ENCODE measurements around the gene GABRB2.

Gene GABRB2

GRCh38 chr5:161399996-161400562, 146.4 kb downstream of the GABRB2 start:
- no peak overlapping the region for H3K9ac ChIP-seq (ENCODE audit: low read length in 5 of 5)

GRCh38 chr5:161397448-161397847, 149.1 kb downstream of the GABRB2 start:
- Histone ChIP-seq H3K27ac (ENCODE audit: low read depth, low read length) (no peak overlapping the region), H3K4me1 (ENCODE audit: control insufficient read depth in 5 of 5, insufficient read depth in 5 of 5, low read length in 5 of 5) (no peaks in the 10 kb centered on the region)

More at GRCh38 chr5:161399996-161400562, 146.4 kb downstream of the GABRB2 start:
- Histone ChIP-seq H3K27me3 (ENCODE audit: control insufficient read depth in 5 of 5, insufficient read depth in 4 of 5, low read length in 5 of 5) (no peaks in the 10 kb centered on the region), H3K9me3 (ENCODE audit: control insufficient read depth in 5 of 5, low read length in 5 of 5) (no peaks in the 10 kb centered on the region), H3K36me3 (ENCODE audit: control insufficient read depth in 5 of 5, insufficient read depth in 5 of 5, low read length in 5 of 5) (no peaks in the 10 kb centered on the region), H3K4me3 (ENCODE audit: low read depth in 1 of 5, low read length in 5 of 5) (no peak overlapping the region), H3K27ac (ENCODE audit: low read depth, low read length) (no peak overlapping the region), H3K4me1 (ENCODE audit: control insufficient read depth in 5 of 5, insufficient read depth in 5 of 5, low read length in 5 of 5) (peaks cover 0 to 7% (median 0%) of the 10 kb centered on the region in 5 donors)

GRCh38 chr5:161396171-161396570, 150.4 kb downstream of the GABRB2 start:
- no peak overlapping the region for H3K4me3 ChIP-seq (ENCODE audit: low read depth in 1 of 5, low read length in 5 of 5)
- H3K9ac ChIP-seq (ENCODE audit: low read length in 5 of 5), result no peak overlapping the region
- H3K9me3 ChIP-seq (ENCODE audit: control insufficient read depth in 5 of 5, low read length in 5 of 5), result peaks cover 0 to 2% (median 0%) of the 10 kb centered on the region in 5 donors
- no peak overlapping the region for H3K27ac ChIP-seq (ENCODE audit: low read depth, low read length)
- no peaks in the 10 kb centered on the region for H3K27me3 ChIP-seq (ENCODE audit: control insufficient read depth in 5 of 5, insufficient read depth in 4 of 5, low read length in 5 of 5)
- no peaks in the 10 kb centered on the region for H3K4me1 ChIP-seq (ENCODE audit: control insufficient read depth in 5 of 5, insufficient read depth in 5 of 5, low read length in 5 of 5)
- H3K36me3 ChIP-seq (ENCODE audit: control insufficient read depth in 5 of 5, insufficient read depth in 5 of 5, low read length in 5 of 5), result no peaks in the 10 kb centered on the region

More at GRCh38 chr5:161397448-161397847, 149.1 kb downstream of the GABRB2 start:
- Histone ChIP-seq H3K36me3 (ENCODE audit: control insufficient read depth in 5 of 5, insufficient read depth in 5 of 5, low read length in 5 of 5) (no peaks in the 10 kb centered on the region), H3K9me3 (ENCODE audit: control insufficient read depth in 5 of 5, low read length in 5 of 5) (peaks cover 0 to 2% (median 0%) of the 10 kb centered on the region in 5 donors), H3K27me3 (ENCODE audit: control insufficient read depth in 5 of 5, insufficient read depth in 4 of 5, low read length in 5 of 5) (no peaks in the 10 kb centered on the region), H3K9ac (ENCODE audit: low read length in 5 of 5) (no peak overlapping the region), H3K4me3 (ENCODE audit: low read depth in 1 of 5, low read length in 5 of 5) (no peak overlapping the region)

DNA sequence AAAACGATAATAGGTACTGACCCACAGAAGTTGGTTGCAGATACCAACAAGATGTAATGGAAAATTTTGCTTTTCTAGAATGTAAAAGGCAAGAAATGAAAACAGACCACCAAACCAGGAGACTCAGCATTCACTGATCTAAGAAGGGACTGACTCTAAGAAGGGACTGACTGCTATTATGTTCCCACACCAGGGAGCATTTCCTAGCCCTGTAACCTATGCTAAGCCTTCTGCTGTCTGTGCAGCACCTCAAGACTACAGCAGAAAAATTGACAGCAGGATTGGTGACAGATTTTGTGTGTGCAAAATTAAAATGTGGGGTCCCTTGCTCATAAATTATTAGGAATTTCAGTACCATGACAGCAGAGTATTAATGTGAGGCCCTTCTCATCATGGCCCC, 154.8 kb downstream of the GABRB2 start:
- H3K9me3 ChIP-seq (ENCODE audit: control insufficient read depth in 5 of 5, low read length in 5 of 5), result peaks cover 0 to 2% (median 0%) of the 10 kb centered on the region in 5 donors
- H3K27me3 ChIP-seq (ENCODE audit: control insufficient read depth in 5 of 5, insufficient read depth in 4 of 5, low read length in 5 of 5), result no peaks in the 10 kb centered on the region
- no peak overlapping the region for H3K27ac ChIP-seq (ENCODE audit: low read depth, low read length)
- H3K36me3 ChIP-seq (ENCODE audit: control insufficient read depth in 5 of 5, insufficient read depth in 5 of 5, low read length in 5 of 5), result no peaks in the 10 kb centered on the region
- H3K4me1 ChIP-seq (ENCODE audit: control insufficient read depth in 5 of 5, insufficient read depth in 5 of 5, low read length in 5 of 5), result no peaks in the 10 kb centered on the region
- no peak overlapping the region for H3K9ac ChIP-seq (ENCODE audit: low read length in 5 of 5)
- H3K4me3 ChIP-seq (ENCODE audit: low read depth in 1 of 5, low read length in 5 of 5), result no peak overlapping the region

DNA sequence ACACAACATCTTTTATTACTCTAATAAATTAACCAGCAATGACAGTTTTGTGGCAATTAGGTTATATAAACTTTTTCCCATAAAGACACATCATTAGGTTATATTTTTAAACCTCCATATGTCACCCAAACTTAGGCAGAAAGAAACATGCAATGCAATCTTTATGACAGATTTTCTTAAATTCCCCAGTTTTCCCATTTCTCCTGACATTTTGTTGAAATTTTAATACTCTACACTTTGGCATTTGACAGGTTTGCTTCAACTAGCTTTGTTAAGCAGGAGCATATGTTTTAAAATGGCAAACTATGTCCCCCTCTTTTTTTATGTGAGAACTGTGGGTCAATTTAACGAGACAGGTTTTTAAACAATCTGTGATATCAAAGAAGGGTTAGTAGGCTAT, 155.5 kb downstream of the GABRB2 start:
- Histone ChIP-seq H3K27me3 (ENCODE audit: control insufficient read depth in 5 of 5, insufficient read depth in 4 of 5, low read length in 5 of 5) (no peaks in the 10 kb centered on the region), H3K4me1 (ENCODE audit: control insufficient read depth in 5 of 5, insufficient read depth in 5 of 5, low read length in 5 of 5) (no peaks in the 10 kb centered on the region), H3K27ac (ENCODE audit: low read depth, low read length) (no peak overlapping the region), H3K9ac (ENCODE audit: low read length in 5 of 5) (no peak overlapping the region), H3K9me3 (ENCODE audit: control insufficient read depth in 5 of 5, low read length in 5 of 5) (peaks cover 0 to 2% (median 0%) of the 10 kb centered on the region in 5 donors), H3K36me3 (ENCODE audit: control insufficient read depth in 5 of 5, insufficient read depth in 5 of 5, low read length in 5 of 5) (no peaks in the 10 kb centered on the region), H3K4me3 (ENCODE audit: low read depth in 1 of 5, low read length in 5 of 5) (no peak overlapping the region)

GRCh38 chr5:161387121-161387520, 159.4 kb downstream of the GABRB2 start:
- H3K27ac ChIP-seq (ENCODE audit: low read depth, low read length), result no peak overlapping the region
- H3K9ac ChIP-seq (ENCODE audit: low read length in 5 of 5), result no peak overlapping the region
- no peaks in the 10 kb centered on the region for H3K36me3 ChIP-seq (ENCODE audit: control insufficient read depth in 5 of 5, insufficient read depth in 5 of 5, low read length in 5 of 5)
- no peak overlapping the region for H3K4me3 ChIP-seq (ENCODE audit: low read depth in 1 of 5, low read length in 5 of 5)
- H3K4me1 ChIP-seq (ENCODE audit: control insufficient read depth in 5 of 5, insufficient read depth in 5 of 5, low read length in 5 of 5), result no peaks in the 10 kb centered on the region
- H3K9me3 ChIP-seq (ENCODE audit: control insufficient read depth in 5 of 5, low read length in 5 of 5), result no peaks in the 10 kb centered on the region
- H3K27me3 ChIP-seq (ENCODE audit: control insufficient read depth in 5 of 5, insufficient read depth in 4 of 5, low read length in 5 of 5), result no peaks in the 10 kb centered on the region

DNA sequence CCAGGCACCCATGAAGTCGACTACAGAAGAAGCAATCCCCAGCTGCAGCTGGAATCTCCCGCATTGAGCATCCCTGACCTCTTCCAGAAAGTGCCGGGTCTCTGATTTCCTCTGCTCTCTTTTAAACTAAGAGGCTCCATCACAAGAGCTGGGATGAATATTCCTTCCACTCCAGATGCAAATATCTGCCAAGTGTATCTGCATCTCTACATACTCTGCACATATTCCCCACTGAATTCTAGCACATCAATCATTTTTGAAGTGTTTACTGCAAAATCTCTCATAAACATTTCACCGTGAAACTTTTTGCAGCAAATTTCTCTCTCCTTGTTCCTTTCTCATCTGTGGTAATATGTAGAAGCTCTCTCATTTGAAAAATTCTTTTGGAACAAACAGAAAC, 161.5 kb downstream of the GABRB2 start:
- no peaks in the 10 kb centered on the region for H3K36me3 ChIP-seq (ENCODE audit: control insufficient read depth in 5 of 5, insufficient read depth in 5 of 5, low read length in 5 of 5)
- H3K4me1 ChIP-seq (ENCODE audit: control insufficient read depth in 5 of 5, insufficient read depth in 5 of 5, low read length in 5 of 5), result no peaks in the 10 kb centered on the region
- no peak overlapping the region for H3K9ac ChIP-seq (ENCODE audit: low read length in 5 of 5)
- H3K4me3 ChIP-seq (ENCODE audit: low read depth in 1 of 5, low read length in 5 of 5), result no peak overlapping the region
- H3K27ac ChIP-seq (ENCODE audit: low read depth, low read length), result no peak overlapping the region
- H3K9me3 ChIP-seq (ENCODE audit: control insufficient read depth in 5 of 5, low read length in 5 of 5), result no peaks in the 10 kb centered on the region
- H3K27me3 ChIP-seq (ENCODE audit: control insufficient read depth in 5 of 5, insufficient read depth in 4 of 5, low read length in 5 of 5), result no peaks in the 10 kb centered on the region

DNA sequence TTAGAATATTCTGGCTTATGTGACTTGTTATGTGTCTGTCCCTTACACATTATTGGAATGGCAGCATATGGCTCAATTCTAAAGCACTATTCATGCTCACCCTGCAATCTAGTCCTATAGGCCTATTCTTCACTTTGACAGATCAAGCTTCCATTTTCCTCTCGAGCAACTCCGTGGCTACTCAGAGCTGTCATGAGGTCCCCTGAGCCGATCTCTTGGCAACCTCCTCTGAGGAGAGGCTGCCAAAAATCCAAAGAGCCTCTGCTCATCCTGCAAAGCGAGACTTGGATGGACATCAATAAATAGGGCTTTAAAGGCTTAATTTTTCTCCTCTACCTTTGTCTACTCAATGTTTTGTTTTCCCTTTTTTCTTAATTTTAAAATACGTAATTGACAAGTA, 163.8 kb downstream of the GABRB2 start:
- Histone ChIP-seq H3K4me3 (ENCODE audit: low read depth in 1 of 5, low read length in 5 of 5) (no peak overlapping the region), H3K4me1 (ENCODE audit: control insufficient read depth in 5 of 5, insufficient read depth in 5 of 5, low read length in 5 of 5) (no peaks in the 10 kb centered on the region), H3K36me3 (ENCODE audit: control insufficient read depth in 5 of 5, insufficient read depth in 5 of 5, low read length in 5 of 5) (no peaks in the 10 kb centered on the region), H3K27ac (ENCODE audit: low read depth, low read length) (no peak overlapping the region), H3K9me3 (ENCODE audit: control insufficient read depth in 5 of 5, low read length in 5 of 5) (no peaks in the 10 kb centered on the region), H3K27me3 (ENCODE audit: control insufficient read depth in 5 of 5, insufficient read depth in 4 of 5, low read length in 5 of 5) (no peaks in the 10 kb centered on the region), H3K9ac (ENCODE audit: low read length in 5 of 5) (no peak overlapping the region)

GRCh38 chr5:161380486-161380885, 166.0 kb downstream of the GABRB2 start:
- no peaks in the 10 kb centered on the region for H3K27me3 ChIP-seq (ENCODE audit: control insufficient read depth in 5 of 5, insufficient read depth in 4 of 5, low read length in 5 of 5)
- no peaks in the 10 kb centered on the region for H3K9me3 ChIP-seq (ENCODE audit: control insufficient read depth in 5 of 5, low read length in 5 of 5)
- no peak overlapping the region for H3K9ac ChIP-seq (ENCODE audit: low read length in 5 of 5)
- H3K4me1 ChIP-seq (ENCODE audit: control insufficient read depth in 5 of 5, insufficient read depth in 5 of 5, low read length in 5 of 5), result no peaks in the 10 kb centered on the region
- no peaks in the 10 kb centered on the region for H3K36me3 ChIP-seq (ENCODE audit: control insufficient read depth in 5 of 5, insufficient read depth in 5 of 5, low read length in 5 of 5)
- H3K4me3 ChIP-seq (ENCODE audit: low read depth in 1 of 5, low read length in 5 of 5), result no peak overlapping the region
- no peak overlapping the region for H3K27ac ChIP-seq (ENCODE audit: low read depth, low read length)

DNA sequence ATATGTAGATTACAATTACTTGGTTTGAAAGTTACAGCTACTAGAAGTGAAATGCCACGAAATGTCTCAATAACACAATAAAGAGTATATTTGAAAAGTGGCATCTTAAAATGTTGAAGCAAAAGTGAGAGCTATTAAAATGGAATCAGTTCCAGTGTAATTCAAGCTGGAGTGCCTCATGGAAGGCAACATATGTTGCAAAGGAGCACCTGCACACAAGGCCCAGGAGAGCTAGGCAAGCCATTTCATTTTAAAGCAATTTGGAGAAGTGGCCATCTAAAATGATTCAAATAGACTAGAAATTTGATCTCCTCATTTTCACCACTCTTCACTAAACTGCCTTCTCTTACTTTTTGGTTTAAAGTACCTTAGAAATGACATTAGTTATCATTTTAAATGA, 167.8 kb downstream of the GABRB2 start:
- H3K9ac ChIP-seq (ENCODE audit: low read length in 5 of 5), result no peak overlapping the region
- H3K27ac ChIP-seq (ENCODE audit: low read depth, low read length), result no peak overlapping the region
- H3K9me3 ChIP-seq (ENCODE audit: control insufficient read depth in 5 of 5, low read length in 5 of 5), result no peaks in the 10 kb centered on the region
- no peaks in the 10 kb centered on the region for H3K36me3 ChIP-seq (ENCODE audit: control insufficient read depth in 5 of 5, insufficient read depth in 5 of 5, low read length in 5 of 5)
- H3K4me3 ChIP-seq (ENCODE audit: low read depth in 1 of 5, low read length in 5 of 5), result no peak overlapping the region
- H3K4me1 ChIP-seq (ENCODE audit: control insufficient read depth in 5 of 5, insufficient read depth in 5 of 5, low read length in 5 of 5), result no peaks in the 10 kb centered on the region
- no peaks in the 10 kb centered on the region for H3K27me3 ChIP-seq (ENCODE audit: control insufficient read depth in 5 of 5, insufficient read depth in 4 of 5, low read length in 5 of 5)

DNA sequence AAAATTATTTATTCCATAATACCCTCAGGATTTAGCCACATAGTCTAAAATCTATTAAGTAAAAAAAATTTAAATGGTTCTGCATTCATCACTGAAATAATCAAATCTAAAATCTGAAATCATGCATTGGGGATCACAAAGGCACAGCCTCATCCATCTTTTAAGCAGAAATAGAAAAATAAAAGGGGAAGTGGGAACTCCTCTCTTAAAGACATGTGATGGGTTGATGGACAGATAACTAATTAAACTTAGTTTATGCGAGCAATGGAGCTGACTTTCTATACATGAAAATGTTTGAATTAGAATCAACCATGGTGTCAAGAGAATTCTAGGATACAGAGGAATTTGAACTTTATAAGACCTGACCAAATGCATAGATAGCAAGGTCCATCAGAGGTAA, 170.5 kb downstream of the GABRB2 start:
- no peak overlapping the region for H3K9ac ChIP-seq (ENCODE audit: low read length in 5 of 5)
- H3K4me1 ChIP-seq (ENCODE audit: control insufficient read depth in 5 of 5, insufficient read depth in 5 of 5, low read length in 5 of 5), result no peaks in the 10 kb centered on the region
- H3K4me3 ChIP-seq (ENCODE audit: low read depth in 1 of 5, low read length in 5 of 5), result no peak overlapping the region
- no peaks in the 10 kb centered on the region for H3K36me3 ChIP-seq (ENCODE audit: control insufficient read depth in 5 of 5, insufficient read depth in 5 of 5, low read length in 5 of 5)
- no peaks in the 10 kb centered on the region for H3K9me3 ChIP-seq (ENCODE audit: control insufficient read depth in 5 of 5, low read length in 5 of 5)
- no peak overlapping the region for H3K27ac ChIP-seq (ENCODE audit: low read depth, low read length)
- no peaks in the 10 kb centered on the region for H3K27me3 ChIP-seq (ENCODE audit: control insufficient read depth in 5 of 5, insufficient read depth in 4 of 5, low read length in 5 of 5)

All from subcutaneous abdominal adipose tissue (tissue), 5 donors.